Stomach (tissue), 9 donors: ENCODE results near the gene NUB1. TPM values are rescaled to one million over a fixed set of nuclear protein-coding genes. Genes with fewer than 3 reads are reported as not detected.

ENCODE experiments used
- DNase-seq, 2 donors: peaks; one replicate each; pipeline versions ENCODE4 v3.0.0 to v3.0.0-alpha.2; 2013 to 2019
- H3K27ac ChIP-seq, 5 donors: fragments of 200-600 bp in 4 of 5; sonication (generic) in 4 of 5; one replicate each; pipeline ENCODE4 v1.5.1; 2013 to 2019; ENCODE audit warnings: mild to moderate bottlenecking in 1 of 5, moderate library complexity in 1 of 5
- H3K27me3 ChIP-seq, 3 donors: fragments of 200-600 bp; sonication (generic); one replicate each; pipeline ENCODE4 v1.5.1; 2017 to 2019; ENCODE audit warnings: mixed run types in 1 of 3
- H3K36me3 ChIP-seq, 4 donors: fragments of 200-600 bp; sonication (generic); 1 replicate in 3 of 4; 2 replicates in 1 of 4; pipeline ENCODE4 v1.5.1; 2016 to 2019
- H3K4me1 ChIP-seq, 4 donors: fragments of 200-600 bp; sonication (generic); one replicate each; pipeline ENCODE4 v1.5.1; 2016 to 2019
- H3K4me3 ChIP-seq, 4 donors: fragments of 200-600 bp; sonication (generic) in 3 of 4; one replicate each; pipeline ENCODE4 v1.5.1; 2016 to 2019; ENCODE audit warnings: mild to moderate bottlenecking in 1 of 4
- H3K9me3 ChIP-seq, 4 donors: fragments of 200-600 bp; sonication (generic); one replicate each; pipeline ENCODE4 v1.5.1; 2016 to 2019
- CTCF ChIP-seq, 7 experiments: fragments of 450-650 bp in 4 of 7; fragments of 200-600 bp in 3 of 7; sonication (generic) in 3 of 7; IDR thresholded peaks; one replicate each; pipeline ENCODE4 v1.5.1; 2016 to 2019; ENCODE audit warnings: antibody characterized with exemption in 7 of 7, control low read depth in 2 of 7, mild to moderate bottlenecking in 1 of 7
- EP300 ChIP-seq: sonication (generic); formaldehyde crosslinking; IDR thresholded peaks from one replicate; pipeline ENCODE4 v1.6.1; 2017; ENCODE audit warnings: antibody characterized with exemption
- POLR2A ChIP-seq, 4 donors: fragments of 450-650 bp; IDR thresholded peaks; one replicate each; pipeline ENCODE4 v1.6.1; 2016; ENCODE audit warnings: antibody characterized with exemption in 4 of 4, control low read depth in 2 of 4, mild to moderate bottlenecking in 1 of 4, moderate library complexity in 1 of 4
- POLR2AphosphoS5 ChIP-seq, 3 donors: sonication (generic); formaldehyde crosslinking; IDR thresholded peaks; one replicate each; pipeline ENCODE4 v1.6.1; 2016; ENCODE audit warnings: antibody characterized with exemption in 3 of 3
- WGBS, 5 donors: extraction: QIAGEN DNeasy Blood & Tissue Kit in 3 of 5; methylation state at CpG; one replicate each; pipeline versions ENCODE4 v1.1.5 to v1.1.7; 2013 to 2018; 5-methylcytosine and 5-hydroxymethylcytosine counted together
- intact Hi-C: fragments of 100-400 bp; cut with DNase I; formaldehyde crosslinking; loops from one replicate; pipeline ENCODE4 v1.15.1; 2023; ENCODE audit warnings: low total_unique reads
- polyA plus RNA-seq, 3 donors: library from polyadenylated mRNA; stranded (reverse); fragments of 200-250 nt; gene quantifications; one replicate each; pipeline ENCODE4 v1.2.3, GENCODE V29; 2013
- total RNA-seq, 5 donors: library from RNA; depleted of rRNA; stranded (reverse); fragments of >200 nt; gene quantifications; one replicate each; pipeline versions ENCODE4 v1.1.0 to v1.2.3, GENCODE V29; 2014 to 2016
- donor health status: healthy with polysubstance abuse.
- donor health status: Bipolar disorder and iron deficiency.
- donor health status: healthy.

NUB1 gene
- total and polyA plus RNA-seq, 8 donors: 16.3 to 121 (median 32.5) TPM

- Histone ChIP-seq H3K4me1 (peaks cover 0 to under 1% (median 0%) of the 10 kb centered on the region in 4 donors), H3K9me3 (no peaks in the 10 kb centered on the region), H3K27me3 (no peaks in the 10 kb centered on the region), H3K4me3 (no peak overlapping the region), H3K36me3 (no peaks in the 10 kb centered on the region), H3K27ac (no peak overlapping the region)
- no peak for TF ChIP-seq POLR2AphosphoS5 (IDR thresholded peaks at IDR 0.05)
- TF ChIP-seq CTCF (IDR thresholded peaks at IDR 0.05): no peak
- intact Hi-C loops: no loop called here
- WGBS, 5 donors: 47 to 65% (median 50%) methylated on average over 1 of the region's 1 CpG
- DNase-seq: no peak
These were observed 7.0 kb upstream of the NUB1 start for GRCh38 chr7:151334628-151335027.

- Histone ChIP-seq H3K4me3 (no peak overlapping the region), H3K4me1 (peaks cover 2 to 15% (median 9%) of the 10 kb centered on the region in 4 donors), H3K36me3 (no peaks in the 10 kb centered on the region), H3K27me3 (no peaks in the 10 kb centered on the region), H3K27ac (no peak overlapping the region), H3K9me3 (no peaks in the 10 kb centered on the region)
- no peak for DNase-seq
- intact Hi-C loops: no loop called here
- 78 to 83% (median 79%) methylated on average over 12 of the region's 12 CpGs for WGBS, 5 donors
- no peak for TF ChIP-seq EP300
- TF ChIP-seq CTCF (IDR thresholded peaks at IDR 0.05): no peak
- TF ChIP-seq POLR2A (IDR thresholded peaks at IDR 0.05): no peak
- TF ChIP-seq POLR2AphosphoS5 (IDR thresholded peaks at IDR 0.05): no peak
These were observed 5.4 kb upstream of the NUB1 start for GRCh38 chr7:151336027-151336708.

- intact Hi-C loops: no loop called here
These were observed 4.3 kb upstream of the NUB1 start for GRCh38 chr7:151337346-151337745.

GRCh38 chr7:151338809-151339208, 2.8 kb upstream of the NUB1 start:
- intact Hi-C loops: no loop called here
- 84 to 100% (median 93%) methylated on average over 3 of the region's 3 CpGs for WGBS, 5 donors
- Histone ChIP-seq H3K4me3 (no peak overlapping the region), H3K4me1 (peaks cover 14 to 32% (median 26%) of the 10 kb centered on the region in 4 donors), H3K9me3 (no peaks in the 10 kb centered on the region), H3K27me3 (no peaks in the 10 kb centered on the region), H3K36me3 (peaks cover 0 to 4% (median 1%) of the 10 kb centered on the region in 4 donors), H3K27ac (no peak overlapping the region)
- TF ChIP-seq EP300 (no peak), POLR2A (IDR thresholded peaks at IDR 0.05) (no peak), CTCF (IDR thresholded peaks at IDR 0.05) (no peak), POLR2AphosphoS5 (IDR thresholded peaks at IDR 0.05) (no peak)
- no peak for DNase-seq

More at GRCh38 chr7:151337346-151337745, 4.3 kb upstream of the NUB1 start:
- Histone ChIP-seq H3K9me3 (no peaks in the 10 kb centered on the region), H3K27ac (no peak overlapping the region), H3K36me3 (no peaks in the 10 kb centered on the region), H3K27me3 (no peaks in the 10 kb centered on the region), H3K4me3 (no peak overlapping the region), H3K4me1 (peaks cover 4 to 18% (median 12%) of the 10 kb centered on the region in 4 donors)
- no peak for TF ChIP-seq EP300
- no peak for TF ChIP-seq CTCF (IDR thresholded peaks at IDR 0.05)
- no peak for TF ChIP-seq POLR2A (IDR thresholded peaks at IDR 0.05)
- no peak for TF ChIP-seq POLR2AphosphoS5 (IDR thresholded peaks at IDR 0.05)
- DNase-seq: no peak
- 82 to 100% (median 97%) methylated on average over 2 of the region's 2 CpGs for WGBS, 5 donors
